ENCODE measurements around the gene AURKB. TPM values are rescaled to one million over a fixed set of nuclear protein-coding genes. Genes with fewer than 3 reads are reported as not detected.
A peak's percentile ranks its signal among the peaks of the same experiment; 100 is the strongest.

The AURKB gene
- total RNA-seq, 1 experiment from 2014 or later: 141 TPM

DNA sequence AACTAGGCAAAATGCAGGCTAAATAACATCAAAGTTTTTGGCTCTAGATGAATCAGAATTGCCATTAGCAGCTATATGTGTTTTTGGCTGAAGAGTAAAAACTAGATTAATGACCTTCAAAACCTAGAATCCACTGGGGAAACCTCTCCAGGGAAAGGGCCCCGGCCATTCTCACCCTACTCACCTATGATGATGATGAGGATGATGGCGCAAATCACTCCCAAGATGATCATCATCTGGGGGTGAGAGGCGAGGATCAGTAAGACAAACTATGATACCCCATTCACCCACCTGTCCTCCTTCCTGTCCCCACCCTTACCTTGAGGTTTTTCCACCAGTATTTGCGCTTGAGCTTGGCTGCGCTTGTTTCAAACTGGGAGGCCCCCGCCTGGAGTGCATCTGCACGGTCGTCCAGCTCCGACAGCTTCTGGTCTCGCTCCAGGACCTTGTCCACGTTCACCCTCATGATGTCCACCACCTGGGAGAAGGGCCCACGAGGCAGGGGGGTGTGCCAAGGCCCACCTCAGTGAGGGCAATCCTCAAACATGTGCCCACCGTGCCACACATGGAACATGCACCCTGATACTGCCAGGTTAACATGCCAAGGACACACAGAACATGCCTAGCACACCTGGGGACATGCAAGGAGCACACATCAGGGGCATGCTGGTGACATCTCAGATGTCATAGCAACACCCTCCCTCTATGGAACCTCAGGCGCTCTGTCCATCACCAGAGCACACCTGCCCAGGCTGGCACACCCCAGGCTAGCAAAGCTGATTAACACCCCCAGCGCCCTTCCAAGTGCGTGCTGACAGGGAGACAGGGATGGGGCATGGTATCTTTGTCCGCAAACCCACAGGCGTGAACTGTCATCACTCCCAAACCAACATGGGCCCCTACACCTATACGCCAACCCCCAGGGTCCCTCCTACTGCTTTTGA is 48.8 kb downstream of the AURKB start (continued):
- TF ChIP-seq ZBTB33 (IDR thresholded peaks at IDR 0.05; ENCODE audit: extremely low read depth, insufficient replicate concordance, low read length) (no peak), EGR1 (IDR thresholded peaks at IDR 0.05; ENCODE audit: low read depth) (no peak)

DNA sequence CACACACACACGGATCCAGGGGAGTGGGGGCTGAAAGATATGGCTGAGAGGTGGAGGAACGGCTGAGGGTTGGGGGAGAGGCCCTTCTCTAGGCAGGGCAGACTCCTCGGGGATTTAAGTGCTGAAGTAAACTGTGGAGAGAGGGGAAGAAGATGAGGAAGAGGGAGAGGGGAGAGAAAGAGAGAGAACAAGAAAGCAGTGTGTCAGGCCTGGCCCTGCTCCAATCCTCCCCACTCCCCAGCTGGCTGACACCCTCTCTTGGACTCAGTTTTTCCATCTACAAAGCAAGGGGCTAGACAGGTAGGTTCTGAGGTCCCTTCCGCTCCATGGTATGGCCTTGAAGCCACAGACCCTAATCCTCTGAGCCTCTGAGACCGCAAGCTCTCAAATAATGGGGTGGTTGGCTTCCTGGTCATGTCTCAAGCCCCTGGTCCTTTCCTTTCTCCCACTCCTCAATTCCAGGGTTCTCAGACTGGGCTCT is 49.6 kb downstream of the AURKB start:
- Histone ChIP-seq H4K20me1 (ENCODE audit: insufficient read depth) (no peaks in the 10 kb centered on the region), H3K9me3 (ENCODE audit: control insufficient read depth in 1 of 2, insufficient read depth in 1 of 2, low read depth in 1 of 2, low read length in 2 of 2) (no peaks in the 10 kb centered on the region), H2AFZ (ENCODE audit: low read depth, low read length, poor library complexity, severe bottlenecking) (no peak overlapping the region), H3K9ac (ENCODE audit: low read length) (peak overlapping the region; percentile 100), H3K4me3 (replicated peaks in 1 of 2; ENCODE audit: low read depth in 1 of 2, low read length in 2 of 2) (no peak overlapping the region), H3K79me2 (ENCODE audit: insufficient read depth, low read length) (peaks cover 36% of the 10 kb centered on the region), H3K27ac (ENCODE audit: low read depth, low read length) (peak overlapping the region; percentile 12), H3K4me2 (ENCODE audit: low read length) (peak overlapping the region; percentile 99), H3K36me3 (ENCODE audit: control insufficient read depth in 1 of 2, insufficient read depth in 2 of 2, low read length in 2 of 2) (peaks cover 4 to 13% of the 10 kb centered on the region in 2 experiments; a peak in 3 of 4 replicates), H3K9me2 (ENCODE audit: insufficient read depth) (no peaks in the 10 kb centered on the region), H3K4me1 (ENCODE audit: control insufficient read depth in 1 of 2, insufficient read depth in 2 of 2, low read length in 2 of 2) (peaks cover 42 to 78% of the 10 kb centered on the region in 2 experiments), H3K27me3 (ENCODE audit: insufficient read depth, low read length) (no peaks in the 10 kb centered on the region)
- ChIA-PET CTCF (interaction anchor here (0.7 kb wide), 1 partner anchor 459 kb away, joined by 3 read pairs; no protein-coding TSS in a partner anchor), POLR2A (interaction anchor here (9.4 kb wide), 1 partner anchor 12 kb away, joined by 95 read pairs; no protein-coding TSS in a partner anchor), RAD21 (ENCODE audit: low non-redundant PET in 1 of 2, low total read pairs in 2 of 2, uncharacterized antibody in 2 of 2, unreplicated experiment in 2 of 2) (no interaction called here)
- intact Hi-C loops (cut with micrococcal nuclease): no loop called here
- no peak for ATAC-seq
- TF ChIP-seq JUND (IDR thresholded peaks at IDR 0.05) (no peak), EZH2 (IDR thresholded peaks at IDR 0.05) (no peak), EZH2phosphoT487 (IDR thresholded peaks at IDR 0.05; ENCODE audit: borderline replicate concordance) (no peak), FOSL1 (IDR thresholded peaks at IDR 0.05; ENCODE audit: low read depth) (no peak), ATF3 (IDR thresholded peaks at IDR 0.05) (no peak), POLR2A (IDR thresholded peaks at IDR 0.05; ENCODE audit: borderline replicate concordance, extremely low read depth, insufficient read depth, insufficient read length) (no peak), SRF (IDR thresholded peaks at IDR 0.05; ENCODE audit: low read depth) (no peak), ELF1 (IDR thresholded peaks at IDR 0.05; ENCODE audit: borderline replicate concordance, low read depth) (no peak), TCF7L2 (IDR thresholded peaks at IDR 0.05; ENCODE audit: borderline replicate concordance, extremely low read depth, insufficient read depth, insufficient read length) (no peak), POLR2AphosphoS5 (IDR thresholded peaks at IDR 0.05; ENCODE audit: low read depth, low read length) (no peak), EGR1 (IDR thresholded peaks at IDR 0.05; ENCODE audit: low read depth) (no peak)
- no peak for DNase-seq (ENCODE audit: low read depth, low spot score)
- no TSS peak for BruUV-seq (replicated peaks)
